SK-N-MC (cell line): ENCODE data around the gene CTCFL.

Source experiments
- DNase-seq: peaks from one replicate; pipeline ENCODE4 v3.0.0-alpha.2; 2011; ENCODE audit warnings: low read depth, low spot score
- H3K27ac ChIP-seq: fragments of 200-600 bp; sonication (generic); 2 replicates; pipeline ENCODE4 v1.5.1; 2016; ENCODE audit warnings: mixed run types
- H3K36me3 ChIP-seq: fragments of 200-600 bp; sonication (generic); 2 replicates; pipeline ENCODE4 v1.6.1; 2017; ENCODE audit warnings: antibody characterized with exemption, low read length, mixed read lengths; ENCODE audit not compliant: insufficient read depth
- H3K4me3 ChIP-seq: fragments of 200-600 bp; sonication (generic); 2 replicates; pipeline ENCODE4 v1.5.1; 2016
- H3K9ac ChIP-seq: fragments of 200-600 bp; sonication (generic); 2 replicates; pipeline ENCODE4 v1.8.0; 2017; ENCODE audit warnings: mixed run types, mixed read lengths; ENCODE audit not compliant: insufficient read length
- H3K9me3 ChIP-seq: fragments of 200-600 bp; sonication (generic); 2 replicates; pipeline ENCODE4 v1.6.1; 2017; ENCODE audit warnings: low read depth, mild to moderate bottlenecking, antibody characterized with exemption, low read length, moderate library complexity, mixed read lengths
- EZH2 ChIP-seq: fragments of 200-600 bp; sonication (generic); IDR thresholded peaks from one replicate; pipeline ENCODE4 v1.6.1; 2017; ENCODE audit warnings: antibody characterized with exemption
- FOXP2 ChIP-seq: optimal IDR thresholded peaks from 2 replicates; pipeline ENCODE3; 2011; ENCODE audit warnings: mild to moderate bottlenecking, moderate library complexity; ENCODE audit not compliant: insufficient read depth; ENCODE audit errors: extremely low read length, control extremely low read depth
- POLR2AphosphoS5 ChIP-seq: IDR thresholded peaks from 2 replicates; pipeline ENCODE4 v1.6.1; 2012; ENCODE audit warnings: mild to moderate bottlenecking, low read depth, low read length, borderline replicate concordance

The CTCFL gene

GRCh38 chr20:57557926-57558613, 33.1 kb upstream of the CTCFL start:
- TF ChIP-seq EZH2 (no peak), POLR2AphosphoS5 (no peak), FOXP2 (no peak)
- no peak overlapping the region for H3K9ac ChIP-seq

DNA sequence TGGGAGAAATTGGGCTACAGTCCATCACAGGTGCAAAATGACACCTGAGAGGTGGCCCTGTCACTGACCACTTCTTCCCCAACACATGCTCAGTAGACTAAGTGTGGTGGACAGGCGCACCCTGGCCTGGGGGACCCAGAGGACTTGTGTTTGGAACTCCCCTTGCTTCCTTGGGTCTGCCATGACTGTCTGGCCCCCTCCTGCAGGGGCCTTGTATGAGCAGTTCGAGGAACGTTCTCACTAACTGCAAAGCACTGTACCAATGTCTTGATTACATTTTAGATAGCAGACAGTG, 32.0 kb upstream of the CTCFL start:
- Histone ChIP-seq H3K36me3 (no peaks in the 10 kb centered on the region), H3K27ac (no peak overlapping the region), H3K4me3 (no peak overlapping the region), H3K9me3 (no peaks in the 10 kb centered on the region), H3K9ac (no peak overlapping the region)
- DNase-seq: no peak
- TF ChIP-seq POLR2AphosphoS5 (no peak), EZH2 (no peak), FOXP2 (no peak)

More at GRCh38 chr20:57557926-57558613, 33.1 kb upstream of the CTCFL start:
- H3K4me3 ChIP-seq: no peak overlapping the region
- no peaks in the 10 kb centered on the region for H3K9me3 ChIP-seq
- H3K27ac ChIP-seq: no peak overlapping the region
- no peaks in the 10 kb centered on the region for H3K36me3 ChIP-seq
- DNase-seq: no peak

GRCh38 chr20:57555457-57556184, 30.7 kb upstream of the CTCFL start:
- no peak for TF ChIP-seq FOXP2
- TF ChIP-seq POLR2AphosphoS5: no peak
- no peak for TF ChIP-seq EZH2
- Histone ChIP-seq H3K9ac (no peak overlapping the region), H3K9me3 (no peaks in the 10 kb centered on the region), H3K36me3 (no peaks in the 10 kb centered on the region), H3K27ac (no peak overlapping the region), H3K4me3 (no peak overlapping the region)
- DNase-seq: no peak

DNA sequence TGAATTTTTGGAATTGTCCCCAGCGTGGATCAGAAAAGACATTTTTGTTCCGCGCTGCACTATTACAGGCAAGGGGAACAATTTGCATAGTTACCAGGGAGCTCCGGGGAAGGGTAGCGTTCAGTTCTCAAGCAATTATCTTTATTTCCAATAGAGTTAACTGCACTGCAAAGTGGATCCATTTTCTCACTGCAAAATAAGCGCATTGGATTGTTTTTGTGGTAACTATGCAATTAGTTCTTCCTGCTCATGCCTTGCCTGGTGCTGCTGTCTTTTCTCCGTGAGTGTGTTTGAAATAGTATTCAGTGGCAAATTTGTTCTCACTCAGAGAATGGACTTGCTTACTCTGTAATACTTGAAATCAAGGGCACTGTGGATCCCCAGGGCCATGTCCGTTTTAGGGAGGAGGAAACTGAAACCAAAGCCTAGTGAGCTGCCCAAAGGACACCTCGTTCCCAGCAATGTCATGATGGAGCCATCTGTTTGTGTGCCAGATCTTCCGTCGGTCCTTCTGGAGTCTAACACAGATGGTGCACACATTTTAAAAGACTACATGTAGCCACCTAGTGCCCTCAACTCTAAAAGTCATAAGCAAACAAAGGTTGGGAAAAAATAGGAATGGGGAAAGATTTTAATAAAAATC, 28.6 kb upstream of the CTCFL start:
- Histone ChIP-seq H3K9me3 (no peaks in the 10 kb centered on the region), H3K4me3 (no peak overlapping the region), H3K36me3 (no peaks in the 10 kb centered on the region), H3K27ac (no peak overlapping the region), H3K9ac (no peak overlapping the region)
- no peak for DNase-seq
- TF ChIP-seq EZH2: no peak
- TF ChIP-seq POLR2AphosphoS5: no peak
- TF ChIP-seq FOXP2: no peak

DNA sequence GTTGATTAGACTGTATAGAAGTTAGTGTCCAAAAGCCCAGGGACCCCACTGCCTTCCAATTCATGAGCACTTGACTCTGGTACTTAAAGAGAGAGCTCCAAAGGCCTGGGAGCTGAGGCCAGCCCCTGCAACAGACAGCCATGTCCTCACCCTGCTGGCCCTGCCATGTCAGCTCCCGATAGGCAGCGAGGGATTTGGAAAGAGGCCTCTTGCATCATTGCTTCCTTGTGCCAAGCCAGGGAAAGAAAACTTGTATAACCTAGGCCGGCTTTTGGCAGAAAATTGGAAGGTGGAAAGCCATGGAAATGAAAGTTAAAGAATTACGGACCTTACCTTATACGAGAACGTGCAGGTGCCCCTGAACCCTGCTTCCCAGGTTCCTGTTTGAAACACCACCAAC, 27.5 kb upstream of the CTCFL start:
- H3K27ac ChIP-seq: no peak overlapping the region
- H3K9me3 ChIP-seq: no peaks in the 10 kb centered on the region
- H3K36me3 ChIP-seq: no peaks in the 10 kb centered on the region
- H3K9ac ChIP-seq: no peak overlapping the region
- no peak overlapping the region for H3K4me3 ChIP-seq
- DNase-seq: no peak
- no peak for TF ChIP-seq FOXP2
- no peak for TF ChIP-seq POLR2AphosphoS5
- TF ChIP-seq EZH2: no peak

DNA sequence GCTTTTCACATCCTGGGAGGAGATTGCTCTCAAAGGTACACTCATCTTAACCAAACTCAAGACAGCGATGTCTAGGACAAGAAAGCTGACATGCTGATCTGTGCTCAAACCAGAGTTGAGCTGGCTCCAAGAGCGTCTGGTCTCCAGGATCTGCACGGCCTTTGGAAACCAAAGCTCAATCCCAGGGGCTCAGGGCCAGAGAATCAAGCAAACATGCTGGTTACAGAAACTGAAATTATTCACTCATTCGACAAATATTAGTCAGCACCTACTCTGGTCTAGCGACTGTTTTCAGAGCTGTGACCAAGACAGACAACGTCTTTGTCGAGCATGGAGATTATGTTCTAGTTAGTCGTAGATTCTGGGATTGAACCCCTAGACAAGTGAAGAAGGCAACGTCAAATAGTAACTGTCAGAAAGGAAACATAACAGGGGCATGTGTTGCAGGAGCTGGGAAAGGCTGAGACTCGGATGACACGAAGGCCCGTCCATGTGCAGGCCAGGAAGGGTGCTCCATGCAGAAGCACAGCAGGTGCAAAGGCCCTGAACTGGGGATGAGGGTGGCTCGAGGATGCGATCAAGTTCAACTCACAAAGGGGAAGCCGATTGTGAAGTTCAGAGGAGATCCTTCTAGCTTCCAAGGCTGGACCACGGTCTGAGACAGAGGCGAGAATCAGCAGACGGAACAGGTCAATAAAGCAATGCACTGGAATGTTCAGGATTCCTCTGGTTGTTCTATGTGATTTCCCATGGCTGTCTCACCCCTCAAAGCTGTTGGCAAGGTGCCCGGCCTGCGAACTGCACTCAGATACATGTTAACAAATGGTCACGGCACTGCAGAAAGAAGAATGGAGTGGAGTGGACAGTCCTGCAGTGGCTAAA, 23.5 kb upstream of the CTCFL start:
- H3K36me3 ChIP-seq: no peaks in the 10 kb centered on the region
- no peak for DNase-seq
- H3K9ac ChIP-seq: no peak overlapping the region
- H3K4me3 ChIP-seq: no peak overlapping the region
- H3K9me3 ChIP-seq: no peaks in the 10 kb centered on the region
- TF ChIP-seq EZH2 (no peak), POLR2AphosphoS5 (no peak), FOXP2 (no peak)
- H3K27ac ChIP-seq: no peak overlapping the region

GRCh38 chr20:57546956-57547649, 22.2 kb upstream of the CTCFL start:
- TF ChIP-seq FOXP2: no peak
- TF ChIP-seq EZH2: no peak
- TF ChIP-seq POLR2AphosphoS5: no peak
- Histone ChIP-seq H3K9ac (no peak overlapping the region), H3K36me3 (no peaks in the 10 kb centered on the region), H3K4me3 (no peak overlapping the region), H3K27ac (no peak overlapping the region), H3K9me3 (no peaks in the 10 kb centered on the region)
- DNase-seq: no peak
